Upper lobe of left lung (tissue), 4 donors: ENCODE results near the gene CHAT.

Experiments used
- CTCF ChIP-seq, 6 experiments: fragments of 450-650 bp in 4 of 6; fragments of 200-600 bp in 2 of 6; sonication (generic) in 2 of 6; IDR thresholded peaks; one replicate each; pipeline ENCODE4 v1.5.1; 2016 to 2019; ENCODE audit warnings: antibody characterized with exemption in 6 of 6
- POLR2A ChIP-seq, 4 donors: fragments of 450-650 bp; IDR thresholded peaks; one replicate each; pipeline ENCODE4 v1.5.1; 2016 to 2017; ENCODE audit warnings: antibody characterized with exemption in 4 of 4, mild to moderate bottlenecking in 2 of 4

GRCh38 chr10:49571388-49571787, 42.4 kb upstream of the CHAT start:
- TF ChIP-seq CTCF (IDR thresholded peaks at IDR 0.05) (no peak), POLR2A (IDR thresholded peaks at IDR 0.05) (no peak)
